HG03521 (cell line): ENCODE results near the gene CHERP.

Source experiments
- ATAC-seq: cut with Tn5 transposase; IDR thresholded peaks from one replicate; pipeline ENCODE4 v1.9.1; 2021; ENCODE audit warnings: mild to moderate bottlenecking, moderate library complexity; ENCODE audit not compliant: unreplicated experiment

Gene CHERP, protein sequence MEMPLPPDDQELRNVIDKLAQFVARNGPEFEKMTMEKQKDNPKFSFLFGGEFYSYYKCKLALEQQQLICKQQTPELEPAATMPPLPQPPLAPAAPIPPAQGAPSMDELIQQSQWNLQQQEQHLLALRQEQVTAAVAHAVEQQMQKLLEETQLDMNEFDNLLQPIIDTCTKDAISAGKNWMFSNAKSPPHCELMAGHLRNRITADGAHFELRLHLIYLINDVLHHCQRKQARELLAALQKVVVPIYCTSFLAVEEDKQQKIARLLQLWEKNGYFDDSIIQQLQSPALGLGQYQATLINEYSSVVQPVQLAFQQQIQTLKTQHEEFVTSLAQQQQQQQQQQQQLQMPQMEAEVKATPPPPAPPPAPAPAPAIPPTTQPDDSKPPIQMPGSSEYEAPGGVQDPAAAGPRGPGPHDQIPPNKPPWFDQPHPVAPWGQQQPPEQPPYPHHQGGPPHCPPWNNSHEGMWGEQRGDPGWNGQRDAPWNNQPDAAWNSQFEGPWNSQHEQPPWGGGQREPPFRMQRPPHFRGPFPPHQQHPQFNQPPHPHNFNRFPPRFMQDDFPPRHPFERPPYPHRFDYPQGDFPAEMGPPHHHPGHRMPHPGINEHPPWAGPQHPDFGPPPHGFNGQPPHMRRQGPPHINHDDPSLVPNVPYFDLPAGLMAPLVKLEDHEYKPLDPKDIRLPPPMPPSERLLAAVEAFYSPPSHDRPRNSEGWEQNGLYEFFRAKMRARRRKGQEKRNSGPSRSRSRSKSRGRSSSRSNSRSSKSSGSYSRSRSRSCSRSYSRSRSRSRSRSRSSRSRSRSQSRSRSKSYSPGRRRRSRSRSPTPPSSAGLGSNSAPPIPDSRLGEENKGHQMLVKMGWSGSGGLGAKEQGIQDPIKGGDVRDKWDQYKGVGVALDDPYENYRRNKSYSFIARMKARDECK

DNA sequence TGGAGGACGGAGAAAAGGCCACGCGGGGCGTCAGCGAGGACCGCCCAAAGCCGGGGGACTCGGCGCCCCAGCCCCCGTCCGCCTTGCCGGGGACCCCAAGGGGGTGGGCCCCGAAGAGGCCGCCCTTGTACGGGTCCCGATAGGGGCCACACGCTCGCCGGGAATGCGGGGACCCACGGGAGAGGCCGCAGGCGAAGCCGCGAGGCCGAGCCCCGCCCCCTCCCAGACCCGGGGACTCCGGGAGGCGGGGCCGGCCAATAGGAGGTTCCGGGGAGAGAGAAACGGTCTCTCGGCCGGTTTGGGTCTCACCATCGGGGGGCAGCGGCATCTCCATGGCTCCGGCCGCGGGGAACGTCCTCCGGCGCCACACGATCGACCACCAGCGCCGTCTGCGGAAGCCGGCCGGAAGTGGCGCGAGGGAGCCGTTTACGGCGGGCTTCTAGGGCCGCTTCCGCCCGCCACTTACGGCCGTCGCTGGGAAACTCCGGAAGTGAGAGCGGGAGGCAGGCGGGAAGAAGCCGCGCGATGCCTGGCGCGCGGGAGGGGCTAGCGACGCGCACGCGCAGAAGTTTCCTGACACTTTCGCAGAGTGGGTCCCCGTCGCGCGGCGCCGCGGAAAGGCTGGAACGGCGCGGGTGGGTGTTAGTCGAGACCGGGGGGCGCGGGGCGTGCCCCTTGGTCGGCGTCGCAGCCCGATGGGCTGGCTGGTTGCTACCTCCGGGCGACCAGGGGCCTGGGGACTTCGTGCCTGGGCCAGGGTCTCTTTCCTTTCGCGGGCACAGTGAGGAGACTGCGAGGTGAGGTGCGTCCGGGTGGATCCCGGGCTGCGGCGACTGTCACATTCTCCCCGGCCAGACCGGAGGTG is at the start of gene CHERP:
TSS of gene CHERP (minus strand) at position 393 of the 865 bp plus-strand sequence. CDS start at position 334, 59 bp downstream.
- ATAC-seq = peak; percentile 85

GRCh38 chr19:16590876-16591802 is 48.9 kb upstream of the CHERP start:
- ATAC-seq = no peak

DNA sequence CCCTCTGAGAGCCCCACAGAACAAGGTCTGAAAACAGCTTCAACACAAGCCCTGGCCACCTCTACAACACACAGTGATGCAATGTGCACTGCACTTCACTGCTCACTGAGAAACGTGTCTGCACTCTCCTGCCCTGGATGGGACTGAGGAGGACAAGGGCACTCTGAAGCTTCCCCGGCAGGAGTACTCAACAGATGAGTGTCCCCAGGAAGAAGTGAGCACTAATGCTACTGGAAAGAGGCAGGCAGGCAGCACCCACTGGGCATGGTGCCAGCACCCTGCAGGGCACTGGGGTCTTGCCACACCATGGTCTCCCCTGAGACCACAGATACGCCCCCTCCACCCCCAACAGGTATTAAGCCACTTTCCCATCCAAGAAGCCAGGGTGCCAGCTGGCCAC is 47.7 kb upstream of the CHERP start:
- ATAC-seq = no peak

DNA sequence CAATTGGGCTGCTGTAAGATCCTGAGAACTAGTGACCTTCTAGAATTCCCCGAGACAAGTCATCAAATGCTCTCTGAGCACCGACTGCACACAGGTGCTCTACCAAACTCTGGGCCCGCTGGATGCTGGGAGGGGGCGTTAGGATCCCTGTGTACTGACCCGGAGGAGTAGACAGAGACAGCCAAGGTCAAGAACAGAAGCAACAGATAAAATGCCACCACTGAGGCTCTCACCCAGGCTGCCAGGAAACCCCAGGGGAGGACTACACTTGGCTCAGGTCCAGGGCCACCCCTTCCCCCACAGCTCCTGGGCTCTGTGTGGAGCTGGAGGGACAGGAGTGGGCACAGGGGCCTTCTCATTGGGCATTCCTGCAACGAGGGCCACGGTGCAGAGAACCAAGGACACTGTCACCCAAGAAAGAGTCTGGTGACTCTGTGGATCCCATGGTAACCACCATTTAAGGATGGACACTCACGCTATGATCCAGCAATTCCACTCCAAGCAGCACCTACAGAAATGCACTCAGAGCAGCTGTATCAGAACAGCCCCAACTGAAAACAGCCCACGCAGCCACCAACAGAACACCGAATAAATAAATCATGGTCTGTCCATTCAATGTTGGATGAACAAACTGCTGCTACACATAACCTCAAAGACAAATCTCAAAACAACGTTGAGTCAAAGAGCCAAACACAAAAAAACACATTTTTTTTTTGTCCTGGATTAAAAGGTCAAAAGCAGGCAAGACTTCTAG is 46.8 kb upstream of the CHERP start:
- no peak for ATAC-seq

GRCh38 chr19:16587833-16588823 is 45.9 kb upstream of the CHERP start:
- ATAC-seq = no peak

DNA sequence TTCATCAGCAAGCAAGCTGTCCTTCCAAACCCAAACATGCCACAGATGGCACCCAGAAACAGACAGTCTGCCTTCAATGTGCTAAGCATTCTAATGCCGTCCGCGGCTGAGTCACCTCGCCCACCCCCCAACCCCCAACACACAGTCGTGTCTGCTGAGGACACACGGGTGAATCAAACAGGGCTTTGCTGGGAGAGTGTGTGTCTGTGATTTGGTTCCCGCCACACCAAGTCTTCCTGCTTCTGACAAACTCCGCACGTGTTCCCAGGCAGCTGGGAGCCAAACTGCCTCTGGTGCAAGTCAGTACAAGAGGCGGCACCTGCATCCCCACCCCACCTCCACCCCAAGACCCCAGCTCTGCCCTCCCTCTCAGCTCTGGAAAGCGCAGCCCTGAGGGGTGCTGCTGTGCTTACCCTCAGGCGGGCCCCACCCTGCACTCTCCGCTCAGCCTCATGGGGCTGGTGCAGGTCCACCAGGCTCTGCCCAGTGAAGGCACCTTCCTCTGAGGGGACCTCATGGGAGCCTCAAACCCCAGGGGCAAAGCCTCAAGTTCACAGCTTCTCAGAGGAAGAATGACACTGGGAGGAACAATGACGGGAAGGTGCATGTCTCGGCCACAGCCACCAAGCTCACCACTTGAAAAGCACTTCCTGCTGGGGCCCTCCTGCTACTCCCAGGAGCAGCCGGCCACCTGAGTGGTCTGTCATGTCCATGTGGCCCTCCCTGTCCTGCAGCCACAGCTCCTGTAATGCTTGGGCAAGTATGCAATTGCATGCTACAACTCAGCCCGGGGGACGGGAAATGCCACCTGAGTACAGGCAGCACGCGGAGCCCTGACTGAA is 45.0 kb upstream of the CHERP start:
- no peak for ATAC-seq

- ATAC-seq = no peak
Observed at GRCh38 chr19:16586477-16586871, 44.2 kb upstream of the CHERP start.

- ATAC-seq = peak; percentile 26
Observed at GRCh38 chr19:16585808-16586476, 43.7 kb upstream of the CHERP start.

GRCh38 chr19:16585094-16585801 is 43.0 kb upstream of the CHERP start:
- ATAC-seq = no peak

GRCh38 chr19:16584248-16585093 is 42.2 kb upstream of the CHERP start:
- ATAC-seq = peak; percentile 55

DNA sequence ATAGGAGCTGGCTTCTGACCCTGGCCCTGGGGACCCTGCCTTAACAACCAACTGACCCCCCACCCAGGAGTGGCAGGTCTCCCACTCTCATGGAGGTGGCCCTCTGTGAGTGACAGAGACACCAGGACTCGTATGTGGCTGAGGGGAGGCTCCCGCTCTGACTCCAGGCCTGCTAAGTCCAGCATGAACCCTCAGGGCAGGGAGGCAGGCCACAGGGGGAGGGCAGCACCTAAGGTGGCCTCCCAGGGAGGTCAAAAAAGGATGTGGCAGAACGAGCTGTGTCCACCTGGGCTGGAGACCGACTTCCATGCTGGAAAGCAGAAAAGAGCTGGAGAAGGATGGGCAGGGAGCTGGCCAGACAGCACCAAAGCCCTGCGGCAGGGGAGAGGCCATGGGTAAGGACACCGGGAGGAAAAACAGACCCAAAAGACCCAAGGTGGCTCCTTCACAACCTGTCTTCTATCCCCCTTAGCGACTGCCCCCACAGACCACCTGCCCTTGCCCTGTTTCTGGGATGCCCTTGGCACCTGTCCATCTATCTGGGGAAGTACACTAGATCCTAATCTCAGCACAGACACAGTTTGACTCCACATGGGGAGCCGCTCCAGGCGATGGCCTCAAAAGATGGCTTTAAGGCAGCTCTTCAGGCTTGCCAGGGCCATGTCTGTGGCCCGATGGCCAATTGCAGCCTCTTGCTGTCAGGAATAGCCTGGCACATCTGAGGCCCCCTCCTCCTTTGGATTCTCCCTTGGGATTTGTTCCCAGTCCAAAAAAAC is 40.4 kb upstream of the CHERP start:
- ATAC-seq = no peak

- no peak for ATAC-seq
Observed at GRCh38 chr19:16581971-16582343, 39.7 kb upstream of the CHERP start.

DNA sequence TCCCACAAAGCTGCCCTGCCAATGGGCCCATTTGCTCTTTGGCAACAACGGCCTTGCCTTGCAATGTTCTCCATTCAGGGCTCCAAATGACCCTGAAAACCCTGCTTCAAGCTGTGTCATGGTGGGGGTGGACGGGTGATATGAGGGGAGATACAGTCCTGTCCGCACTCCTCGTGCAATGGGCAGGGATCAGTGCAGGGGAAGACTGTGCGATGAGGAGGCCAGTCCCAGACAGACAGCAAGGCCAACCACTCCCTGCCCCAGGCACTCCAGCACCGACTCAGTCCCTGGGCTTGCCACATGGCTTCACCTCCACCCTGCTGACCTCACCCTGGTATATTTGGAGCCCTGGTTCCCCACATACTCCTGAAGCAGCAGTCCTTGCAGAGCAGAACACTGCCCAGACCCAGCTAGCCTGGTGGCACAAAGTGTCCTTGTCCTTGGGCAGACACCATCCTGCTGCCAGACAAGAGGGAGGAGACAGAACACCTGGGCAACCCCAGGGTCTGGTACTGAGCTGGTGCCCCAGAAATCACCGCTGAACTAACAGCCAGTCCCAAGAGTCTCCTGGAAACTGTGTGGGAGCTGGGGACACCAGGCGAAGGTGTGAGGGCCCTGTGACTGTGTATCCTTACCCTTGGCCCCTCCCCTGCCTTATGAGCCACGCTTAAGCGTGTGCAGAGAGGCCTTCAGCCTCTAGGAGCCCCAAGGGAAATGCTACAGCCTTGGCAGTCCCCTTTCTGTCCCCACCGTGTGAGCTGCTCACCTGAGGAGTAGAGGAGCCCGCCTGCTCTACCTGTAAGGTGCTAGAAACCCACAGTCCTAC is 39.1 kb upstream of the CHERP start:
- ATAC-seq = no peak
